OCI-LY7 (cell line): ENCODE results near the gene MRPL53. TPM values are rescaled to one million over a fixed set of nuclear protein-coding genes. Genes with fewer than 3 reads are reported as not detected.

ENCODE experiments used
- BruUV-seq: library from RNA; stranded (reverse); fragments of 400-500 nt; replicated peaks from 2 replicates; lab custom pipeline; 2021; lab: Mats Ljungman, UMichigan
- CTCF ChIA-PET: fragments of 300-600 bp; sonication (Branson Sonifier 250); formaldehyde crosslinking; loops from one replicate; lab custom pipeline; 2022; ENCODE audit warnings: antibody characterized with exemption; ENCODE audit not compliant: unreplicated experiment; lab: Charles Lee
- POLR2A ChIA-PET: fragments of 300-600 bp; sonication (Branson Sonifier 250); formaldehyde crosslinking; loops from one replicate; lab custom pipeline; 2022; ENCODE audit warnings: antibody characterized with exemption; lab: Charles Lee
- DNase-seq: peaks from one replicate; pipeline ENCODE4 v3.0.0-alpha.2; 2015; ENCODE audit warnings: low spot score
- H2AFZ ChIP-seq: fragments of 200-600 bp; sonication (generic), shearing (Covaris generic); 2 replicates; pipeline ENCODE4 v1.6.1; 2014; ENCODE audit warnings: mild to moderate bottlenecking, antibody characterized with exemption, low read length, moderate library complexity
- H3K27ac ChIP-seq: fragments of 200-600 bp; sonication (generic); 2 replicates; pipeline ENCODE4 v1.5.1; 2014; ENCODE audit warnings: mixed run types, low read depth, mild to moderate bottlenecking, moderate library complexity, low read length, inconsistent platforms; ENCODE audit not compliant: poor library complexity, severe bottlenecking
- H3K36me3 ChIP-seq: fragments of 200-600 bp; sonication (generic); 2 replicates; pipeline ENCODE4 v1.6.1; 2014; ENCODE audit warnings: mild to moderate bottlenecking, antibody characterized with exemption, low read length, moderate library complexity, mixed read lengths; ENCODE audit not compliant: insufficient read depth
- H3K4me1 ChIP-seq: fragments of 200-600 bp; sonication (generic); 2 replicates; pipeline ENCODE4 v1.5.1; 2014; ENCODE audit warnings: mild to moderate bottlenecking, low read length; ENCODE audit not compliant: insufficient read depth, poor library complexity, severe bottlenecking
- H3K4me2 ChIP-seq: fragments of 200-600 bp; sonication (generic); 2 replicates; pipeline ENCODE4 v1.6.1; 2014; ENCODE audit warnings: mild to moderate bottlenecking, low read length
- H3K4me3 ChIP-seq: fragments of 200-600 bp; sonication (generic); 2 replicates; pipeline ENCODE4 v1.5.1; 2014; ENCODE audit warnings: mild to moderate bottlenecking, low read depth, low read length; ENCODE audit not compliant: poor library complexity, severe bottlenecking
- H3K79me2 ChIP-seq: fragments of 200-600 bp; sonication (generic); 2 replicates; pipeline ENCODE4 v1.6.1; 2016; ENCODE audit warnings: low read depth, mild to moderate bottlenecking, low read length, moderate library complexity, mixed read lengths; ENCODE audit not compliant: insufficient read depth
- H3K9me2 ChIP-seq: fragments of 200-600 bp; sonication (generic); 2 replicates; pipeline ENCODE4 v1.6.1; 2016; ENCODE audit warnings: mild to moderate bottlenecking, low read length, mixed read lengths; ENCODE audit not compliant: insufficient read depth
- H3K9me3 ChIP-seq: fragments of 200-600 bp; sonication (generic); 2 replicates; pipeline ENCODE4 v1.6.1; 2014; ENCODE audit warnings: mild to moderate bottlenecking, mixed run types, low read length, mixed read lengths
- H4K20me1 ChIP-seq: fragments of 200-600 bp; sonication (generic); 2 replicates; pipeline ENCODE4 v1.6.1; 2014; ENCODE audit warnings: mild to moderate bottlenecking, antibody characterized with exemption, low read length, moderate library complexity, mixed read lengths; ENCODE audit not compliant: insufficient read depth
- CTCF ChIP-seq: fragments of 200-600 bp; sonication (generic); conservative IDR thresholded peaks from 2 replicates; pipeline ENCODE4 v1.5.1; 2014; ENCODE audit warnings: mild to moderate bottlenecking, antibody characterized with exemption, low read length, moderate library complexity, mixed read lengths
- EZH2phosphoT487 ChIP-seq: fragments of 200-600 bp; sonication (generic); IDR thresholded peaks from 2 replicates; pipeline ENCODE4 v1.6.1; 2018; ENCODE audit warnings: low read depth, borderline replicate concordance, mild to moderate bottlenecking, mixed run types, antibody characterized with exemption, low read length, moderate library complexity, mixed read lengths
- intact Hi-C: fragments of 100-400 bp; cut with micrococcal nuclease; formaldehyde crosslinking; loops from one replicate; pipeline ENCODE4 v1.10.0; 2022; ENCODE audit not compliant: unreplicated experiment
- total RNA-seq, 2 experiments: library from RNA; depleted of rRNA in 1 of 2; stranded (reverse); fragments of >200 nt in 1 of 2; shearing (Covaris generic) in 1 of 2; gene quantifications; 2 replicates each; pipeline ENCODE4 v1.2.3, GENCODE V29; 2014 to 2022

The MRPL53 gene
- total RNA-seq, 2 experiments from 2014 or later, result 85.7 to 102 TPM

DNA sequence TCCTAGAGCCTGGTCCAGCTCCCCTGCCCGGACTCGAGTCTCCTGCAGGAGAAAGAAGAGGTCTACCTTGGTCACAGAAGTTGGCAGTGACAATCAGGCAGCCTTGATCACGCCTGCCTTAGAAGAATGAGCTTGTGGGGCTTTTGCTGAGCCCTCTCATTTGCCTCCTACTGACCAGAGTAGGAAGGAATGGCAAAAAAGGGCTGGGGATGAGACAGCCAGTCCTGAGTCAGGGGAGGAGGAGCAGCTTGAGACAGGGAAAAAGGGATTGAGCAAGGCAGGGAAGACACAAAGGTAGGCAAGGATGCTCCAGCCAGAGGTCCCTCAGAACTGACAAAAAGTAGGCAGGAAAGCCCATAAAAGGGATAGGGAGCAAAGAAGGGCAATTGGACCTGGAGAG, 44.9 kb downstream of the MRPL53 start:
- Histone ChIP-seq H4K20me1 (no peaks in the 10 kb centered on the region), H3K79me2 (no peaks in the 10 kb centered on the region), H3K4me1 (no peaks in the 10 kb centered on the region), H3K36me3 (peaks cover 7% of the 10 kb centered on the region; the same call in 1 of the 2 replicates), H3K9me2 (no peaks in the 10 kb centered on the region), H2AFZ (no peak overlapping the region), H3K9me3 (no peaks in the 10 kb centered on the region), H3K4me2 (no peak overlapping the region), H3K4me3 (no peak overlapping the region), H3K27ac (no peak overlapping the region)
- no TSS peak for BruUV-seq
- ChIA-PET CTCF (no interaction called here), POLR2A (interaction anchor here (0.8 to 1.2 kb wide), 2 partner anchors 11 to 18 kb away, joined by 3 read pairs; no protein-coding TSS in a partner anchor)
- TF ChIP-seq EZH2phosphoT487 (no peak), CTCF (no peak)
- intact Hi-C loops, result no loop called here
- no peak for DNase-seq

DNA sequence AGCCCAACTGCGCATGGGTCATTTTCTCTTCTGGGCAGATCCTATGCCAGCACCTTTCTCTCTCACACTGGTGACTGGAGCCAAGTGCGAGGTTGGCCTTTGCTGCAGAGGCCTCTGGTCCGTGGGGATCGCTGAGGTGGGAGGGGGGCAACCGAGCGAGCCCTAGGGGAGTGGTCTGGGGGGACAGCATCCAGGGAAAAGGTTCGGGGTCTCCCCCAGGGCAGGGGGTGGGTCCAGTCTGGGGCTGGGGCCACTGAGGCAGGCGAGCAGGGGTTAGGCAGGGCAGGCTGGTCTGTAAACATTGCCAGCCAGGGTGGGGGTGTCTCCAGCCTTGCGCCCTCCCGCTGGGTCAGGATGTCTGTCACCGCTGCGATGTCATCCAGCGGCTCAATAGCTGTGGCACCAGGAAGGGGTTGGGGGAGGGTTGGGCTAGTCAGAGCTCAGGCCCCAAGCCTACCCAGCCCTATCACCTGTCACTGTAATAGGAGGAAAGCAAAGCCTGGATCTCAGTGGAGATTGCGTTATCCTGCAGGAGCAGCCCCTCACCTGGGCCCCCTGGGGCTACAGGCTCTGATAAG, 46.2 kb downstream of the MRPL53 start:
- Histone ChIP-seq H3K4me1 (no peaks in the 10 kb centered on the region), H3K9me3 (no peaks in the 10 kb centered on the region), H3K4me2 (no peak overlapping the region), H3K9me2 (no peaks in the 10 kb centered on the region), H3K4me3 (no peak overlapping the region), H4K20me1 (no peaks in the 10 kb centered on the region), H3K36me3 (peaks cover 7% of the 10 kb centered on the region; the same call in 1 of the 2 replicates), H3K27ac (no peak overlapping the region), H2AFZ (no peak overlapping the region), H3K79me2 (no peaks in the 10 kb centered on the region)
- ChIA-PET CTCF (no interaction called here), POLR2A (no interaction called here)
- TF ChIP-seq CTCF, result no peak
- no peak for TF ChIP-seq EZH2phosphoT487
- DNase-seq, result no peak
- intact Hi-C loops, result no loop called here
- BruUV-seq, result no TSS peak

- POLR2A ChIA-PET, result interaction anchor here (0.5 kb wide), 1 partner anchor 27 kb away, joined by 5 read pairs; no protein-coding TSS in a partner anchor
- no peak for DNase-seq
- no peak overlapping the region for H3K27ac ChIP-seq
- H4K20me1 ChIP-seq, result no peaks in the 10 kb centered on the region
- CTCF ChIA-PET, result no interaction called here
- intact Hi-C loops, result no loop called here
- peaks cover 7% of the 10 kb centered on the region; the same call in 1 of the 2 replicates for H3K36me3 ChIP-seq
- no peak overlapping the region for H2AFZ ChIP-seq
- no peaks in the 10 kb centered on the region for H3K9me3 ChIP-seq
- no peaks in the 10 kb centered on the region; the same call in 1 of the 2 replicates for H3K79me2 ChIP-seq
- H3K4me2 ChIP-seq, result no peak overlapping the region
- TF ChIP-seq EZH2phosphoT487 (no peak), CTCF (no peak)
- H3K9me2 ChIP-seq, result no peaks in the 10 kb centered on the region
- H3K4me1 ChIP-seq, result peaks cover 5% of the 10 kb centered on the region
- no peak overlapping the region for H3K4me3 ChIP-seq
- BruUV-seq, result no TSS peak
Observed at GRCh38 chr2:74425523-74425922, 47.0 kb downstream of the MRPL53 start.
